Endothelial cell of umbilical vein (primary cell): ENCODE results near the gene BPIFB3. TPM values are rescaled to one million over a fixed set of nuclear protein-coding genes. Genes with fewer than 3 reads are reported as not detected.

Source experiments
- BruUV-seq: library from RNA; stranded (reverse); fragments of 400-500 nt; replicated peaks from 2 replicates; lab custom pipeline; 2021; lab: Mats Ljungman, UMichigan
- CTCF ChIA-PET: fragments of 300-600, 350-600 bp; sonication (Branson Sonifier 250); formaldehyde crosslinking; loops from one replicate; lab custom pipeline; 2021; ENCODE audit warnings: antibody characterized with exemption, inconsistent platforms; lab: Charles Lee
- POLR2A ChIA-PET: fragments of 300-600, 350-600 bp; sonication (Branson Sonifier 250); formaldehyde crosslinking; loops from one replicate; lab custom pipeline; 2021; ENCODE audit warnings: antibody characterized with exemption, inconsistent platforms; lab: Charles Lee
- DNase-seq: peaks from one replicate; pipeline ENCODE4 v3.0.0-alpha.2; 2011; ENCODE audit warnings: low read depth, low spot score
- FAIRE-seq: peaks from 2 replicates; lab custom pipeline; 2011; peaks lifted over from hg19 to GRCh38; lab: Jason Lieb, UNC
- H2AFZ ChIP-seq: 2 replicates; pipeline ENCODE4 v1.6.0; 2012; ENCODE audit warnings: low read depth, low read length, control low read depth, inconsistent platforms
- H3K27ac ChIP-seq: 2 replicates; pipeline ENCODE4 v1.5.1; 2011; ENCODE audit warnings: low read depth, mild to moderate bottlenecking, control low read depth, low read length, moderate library complexity; ENCODE audit not compliant: insufficient read depth
- H3K27me3 ChIP-seq, 2 experiments: 2 replicates each; pipeline versions ENCODE4 v1.6.0 to v1.6.1; 2011; ENCODE audit warnings: low read length in 2 of 2, mixed read lengths in 1 of 2; ENCODE audit not compliant: control insufficient read depth in 2 of 2, insufficient read depth in 2 of 2
- H3K36me3 ChIP-seq, 2 experiments: 2 replicates in 1 of 2; 3 replicates in 1 of 2; pipeline ENCODE4 v1.5.1; 2011; ENCODE audit warnings: low read length in 2 of 2, mild to moderate bottlenecking in 1 of 2, moderate library complexity in 1 of 2; ENCODE audit not compliant: control insufficient read depth in 2 of 2, insufficient read depth in 2 of 2; ENCODE audit errors: extremely low read depth in 1 of 2
- H3K4me1 ChIP-seq: 3 replicates; pipeline ENCODE4 v1.5.1; 2011; ENCODE audit warnings: mild to moderate bottlenecking, low read length; ENCODE audit not compliant: control insufficient read depth, insufficient read depth; ENCODE audit errors: extremely low read depth
- H3K4me2 ChIP-seq: 2 replicates; pipeline ENCODE4 v1.6.1; 2011; ENCODE audit warnings: low read length, control low read depth, mixed read lengths; ENCODE audit not compliant: insufficient read depth
- H3K4me3 ChIP-seq, 3 experiments: fragments of 200-600 bp in 1 of 3; sonication (generic), shearing (Covaris generic) in 1 of 3; replicated peaks in 1 of 3; 2 replicates each; pipeline ENCODE4 v1.5.1; 2011 to 2016; ENCODE audit warnings: control low read depth in 3 of 3, low read length in 3 of 3, mild to moderate bottlenecking in 2 of 3, inconsistent platforms in 1 of 3, low read depth in 1 of 3, moderate library complexity in 1 of 3; ENCODE audit not compliant: insufficient read depth in 1 of 3
- H3K79me2 ChIP-seq: 2 replicates; pipeline ENCODE4 v1.6.0; 2012; ENCODE audit warnings: low read length, inconsistent platforms; ENCODE audit not compliant: control insufficient read depth, insufficient read depth
- H3K9ac ChIP-seq: replicated peaks from 2 replicates; pipeline ENCODE3; 2011; ENCODE audit warnings: low read length, control low read depth; ENCODE audit not compliant: insufficient read depth; ENCODE audit errors: extremely low read depth
- H3K9me1 ChIP-seq: replicated peaks from 3 replicates; pipeline ENCODE4 v1.6.0; 2011; ENCODE audit warnings: mild to moderate bottlenecking, low read length; ENCODE audit not compliant: control insufficient read depth, insufficient read depth; ENCODE audit errors: extremely low read depth
- H3K9me3 ChIP-seq: replicated peaks from 2 replicates; pipeline ENCODE4 v1.5.1; 2012; ENCODE audit warnings: low read length, inconsistent platforms; ENCODE audit not compliant: control insufficient read depth, insufficient read depth
- H4K20me1 ChIP-seq: replicated peaks from 2 replicates; pipeline ENCODE3; 2011; ENCODE audit warnings: mild to moderate bottlenecking, low read length; ENCODE audit not compliant: control insufficient read depth, insufficient read depth; ENCODE audit errors: extremely low read depth
- EZH2 ChIP-seq: IDR thresholded peaks from 2 replicates; pipeline ENCODE4 v1.6.1; 2012; ENCODE audit warnings: borderline replicate concordance, low read depth, mild to moderate bottlenecking, moderate library complexity, low read length, inconsistent platforms; ENCODE audit not compliant: severe bottlenecking
- FOS ChIP-seq: IDR thresholded peaks from 2 replicates; pipeline ENCODE4 v1.6.1; 2011; ENCODE audit warnings: mild to moderate bottlenecking, low read length, moderate library complexity, borderline replicate concordance; ENCODE audit not compliant: insufficient read depth
- GATA2 ChIP-seq: IDR thresholded peaks from 2 replicates; pipeline ENCODE4 v1.7.0; 2011; ENCODE audit warnings: low read depth, mild to moderate bottlenecking, moderate library complexity, mixed read lengths, low read length; ENCODE audit not compliant: insufficient read length, insufficient read depth
- JUN ChIP-seq: IDR thresholded peaks from 2 replicates; pipeline ENCODE4 v1.6.1; 2011; ENCODE audit warnings: borderline replicate concordance, low read depth; ENCODE audit not compliant: insufficient read length, insufficient read depth
- MYC ChIP-seq: IDR thresholded peaks from one replicate; pipeline ENCODE4 v1.6.1; 2011; ENCODE audit warnings: mild to moderate bottlenecking, low read depth, low read length
- POLR2A ChIP-seq: IDR thresholded peaks from 2 replicates; pipeline ENCODE4 v1.6.1; 2012; ENCODE audit warnings: low read depth, mild to moderate bottlenecking, control low read depth, low read length
- POLR2AphosphoS5 ChIP-seq: IDR thresholded peaks from 2 replicates; pipeline ENCODE4 v1.6.1; 2012; ENCODE audit warnings: low read depth, mild to moderate bottlenecking, control low read depth, low read length, moderate library complexity; ENCODE audit not compliant: insufficient read depth
- dilution Hi-C: fragments of 300-500 bp; cut with MboI; formaldehyde crosslinking; loops from one replicate; pipeline ENCODE4 v1.15.0; 2019; ENCODE audit warnings: low sequenced_read_pairs; ENCODE audit not compliant: extremely low pct_ligation_motif_present
- intact Hi-C: fragments of 100-400 bp; cut with micrococcal nuclease; formaldehyde crosslinking; loops from one replicate; pipeline ENCODE4 v1.10.0; 2022
- polyA plus RNA-seq, 4 experiments: library from polyadenylated mRNA; depleted of rRNA in 3 of 4; stranded (reverse) in 3 of 4; unstranded in 1 of 4; fragments of >200 nt; gene quantifications; 2 replicates each; pipeline versions ENCODE4 v1.2.1 to v1.2.3, GENCODE V29; 2011 to 2012; ENCODE audit warnings: missing spikeins in 1 of 4
- total RNA-seq: library from RNA; stranded (reverse); gene quantifications from 2 replicates; pipeline ENCODE4 v1.2.3, GENCODE V29; 2021
- TF ChIP-seq, protein P1 (sequence below): IDR thresholded peaks from 2 replicates; pipeline ENCODE4 v1.6.1; 2011; ENCODE audit not compliant: insufficient read depth, insufficient read length
- TF ChIP-seq, protein P2 (sequence below), 2 donors: IDR thresholded peaks; 1 replicate in 1 of 2; 2 replicates in 1 of 2; pipeline ENCODE4 v1.5.1; 2011; ENCODE audit warnings: low read length in 2 of 2, mild to moderate bottlenecking in 2 of 2, moderate library complexity in 2 of 2, control low read depth in 1 of 2, inconsistent platforms in 1 of 2, low read depth in 1 of 2; ENCODE audit not compliant: insufficient read depth in 1 of 2; ENCODE audit errors: extremely low read depth in 1 of 2

Gene BPIFB3
- total and polyA plus RNA-seq, 2 donors (not counting 3 experiments of a cell fraction or from before 2014, with no cell fraction given), result not detected

DNA sequence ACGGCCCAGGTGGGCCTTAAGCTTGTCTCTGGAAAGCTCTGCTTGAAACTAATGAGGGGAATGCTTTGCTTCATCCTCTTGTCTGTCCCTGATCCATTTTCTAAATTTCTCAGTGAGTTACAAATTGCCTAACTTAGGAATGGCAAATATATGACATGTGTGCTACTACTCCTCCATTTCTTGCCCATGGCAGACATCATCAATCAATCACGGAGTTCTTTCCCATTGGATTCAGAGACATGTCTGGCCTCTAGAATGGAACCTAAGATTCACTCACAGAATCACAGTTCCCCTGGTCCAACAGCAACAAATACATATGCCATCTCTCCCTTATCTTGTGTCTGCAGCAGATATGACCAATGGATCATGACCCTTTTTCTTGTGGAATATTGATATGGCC, 19.1 kb downstream of the BPIFB3 start:
- H3K9me1 ChIP-seq, result no peaks in the 10 kb centered on the region
- ChIA-PET POLR2A (no interaction called here), CTCF (no interaction called here)
- H3K27ac ChIP-seq, result no peak overlapping the region
- H4K20me1 ChIP-seq, result no peaks in the 10 kb centered on the region
- H3K4me1 ChIP-seq, result no peaks in the 10 kb centered on the region
- TF ChIP-seq GATA2, result no peak
- TF ChIP-seq JUN, result no peak
- TF ChIP-seq, protein P1, sequence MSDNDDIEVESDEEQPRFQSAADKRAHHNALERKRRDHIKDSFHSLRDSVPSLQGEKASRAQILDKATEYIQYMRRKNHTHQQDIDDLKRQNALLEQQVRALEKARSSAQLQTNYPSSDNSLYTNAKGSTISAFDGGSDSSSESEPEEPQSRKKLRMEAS, result no peak
- TF ChIP-seq POLR2A, result no peak
- TF ChIP-seq, protein P2, sequence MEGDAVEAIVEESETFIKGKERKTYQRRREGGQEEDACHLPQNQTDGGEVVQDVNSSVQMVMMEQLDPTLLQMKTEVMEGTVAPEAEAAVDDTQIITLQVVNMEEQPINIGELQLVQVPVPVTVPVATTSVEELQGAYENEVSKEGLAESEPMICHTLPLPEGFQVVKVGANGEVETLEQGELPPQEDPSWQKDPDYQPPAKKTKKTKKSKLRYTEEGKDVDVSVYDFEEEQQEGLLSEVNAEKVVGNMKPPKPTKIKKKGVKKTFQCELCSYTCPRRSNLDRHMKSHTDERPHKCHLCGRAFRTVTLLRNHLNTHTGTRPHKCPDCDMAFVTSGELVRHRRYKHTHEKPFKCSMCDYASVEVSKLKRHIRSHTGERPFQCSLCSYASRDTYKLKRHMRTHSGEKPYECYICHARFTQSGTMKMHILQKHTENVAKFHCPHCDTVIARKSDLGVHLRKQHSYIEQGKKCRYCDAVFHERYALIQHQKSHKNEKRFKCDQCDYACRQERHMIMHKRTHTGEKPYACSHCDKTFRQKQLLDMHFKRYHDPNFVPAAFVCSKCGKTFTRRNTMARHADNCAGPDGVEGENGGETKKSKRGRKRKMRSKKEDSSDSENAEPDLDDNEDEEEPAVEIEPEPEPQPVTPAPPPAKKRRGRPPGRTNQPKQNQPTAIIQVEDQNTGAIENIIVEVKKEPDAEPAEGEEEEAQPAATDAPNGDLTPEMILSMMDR (IDR thresholded peaks at IDR 0.05; ENCODE audit: extremely low read depth in 1 of 2, insufficient read depth in 1 of 2, low read depth in 1 of 2, low read length in 2 of 2), result no peak
- TF ChIP-seq FOS, result no peak
- no peak for TF ChIP-seq EZH2
- no peak for TF ChIP-seq POLR2AphosphoS5
- no peak for TF ChIP-seq MYC
- no peaks in the 10 kb centered on the region for H3K36me3 ChIP-seq
- H3K9me3 ChIP-seq, result no peaks in the 10 kb centered on the region
- no peak overlapping the region for H2AFZ ChIP-seq
- intact Hi-C loops, result no loop called here
- H3K4me2 ChIP-seq, result no peak overlapping the region
- no TSS peak for BruUV-seq
- no peak overlapping the region for H3K9ac ChIP-seq
- no peaks in the 10 kb centered on the region for H3K79me2 ChIP-seq
- H3K27me3 ChIP-seq, result no peaks in the 10 kb centered on the region
- DNase-seq (no peak), FAIRE-seq (no peak)
- no peak overlapping the region for H3K4me3 ChIP-seq
- dilution Hi-C loops, result no loop called here
